GM19351 (cell line): ENCODE data around the gene WWOX.
A peak's percentile ranks its signal among the peaks of the same experiment; 100 is the strongest.
"Not testable (repeated sequence)": the region's sequence is repeated elsewhere in the genome, so short reads cannot be mapped to it uniquely, and the experiment has no call there.

Experiments
- ATAC-seq: cut with Tn5 transposase; IDR thresholded peaks from one replicate; pipeline ENCODE4 v1.9.1; 2021; ENCODE audit warnings: mild to moderate bottlenecking, moderate library complexity; ENCODE audit not compliant: unreplicated experiment

Gene WWOX

DNA sequence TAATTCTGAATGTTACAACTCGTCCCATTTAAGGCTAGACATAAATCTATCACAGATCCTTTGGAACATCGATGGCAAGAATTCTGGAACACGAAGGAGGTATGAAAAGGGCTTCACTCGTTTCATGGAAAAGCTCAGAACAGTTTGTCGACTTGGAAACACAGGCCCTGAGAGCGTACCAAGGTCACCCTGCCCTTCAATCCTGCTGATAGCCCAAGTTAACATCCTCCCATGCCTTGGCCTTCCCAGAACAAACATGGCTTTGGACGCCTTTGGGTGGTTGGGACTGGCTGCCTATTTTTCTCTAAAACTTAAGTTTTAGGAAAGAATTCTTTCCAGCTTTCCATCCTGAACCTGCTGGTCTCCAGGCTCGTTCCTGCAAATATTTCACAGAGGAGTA, 1105.0 kb downstream of the WWOX start:
- ATAC-seq, result no peak

DNA sequence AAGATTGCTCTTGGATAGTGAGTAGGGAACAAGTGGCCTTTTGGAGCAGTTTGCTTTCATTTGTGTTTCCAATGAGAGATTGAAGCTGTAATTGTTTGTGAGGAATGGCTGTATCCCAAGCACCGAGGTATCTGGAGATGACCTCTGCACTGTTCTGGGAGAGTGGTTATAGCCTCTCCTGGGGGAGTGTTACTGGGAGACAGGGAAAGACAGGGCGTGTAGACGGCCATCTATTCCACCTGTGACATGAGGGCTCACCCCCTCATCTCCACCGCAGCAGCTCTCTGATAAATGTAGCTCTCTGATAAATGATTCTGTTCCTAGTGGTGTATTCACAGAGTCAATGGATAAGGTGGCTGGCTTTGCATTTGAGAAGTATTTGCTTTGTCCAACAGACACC, 1107.4 kb downstream of the WWOX start:
- ATAC-seq, result no peak

DNA sequence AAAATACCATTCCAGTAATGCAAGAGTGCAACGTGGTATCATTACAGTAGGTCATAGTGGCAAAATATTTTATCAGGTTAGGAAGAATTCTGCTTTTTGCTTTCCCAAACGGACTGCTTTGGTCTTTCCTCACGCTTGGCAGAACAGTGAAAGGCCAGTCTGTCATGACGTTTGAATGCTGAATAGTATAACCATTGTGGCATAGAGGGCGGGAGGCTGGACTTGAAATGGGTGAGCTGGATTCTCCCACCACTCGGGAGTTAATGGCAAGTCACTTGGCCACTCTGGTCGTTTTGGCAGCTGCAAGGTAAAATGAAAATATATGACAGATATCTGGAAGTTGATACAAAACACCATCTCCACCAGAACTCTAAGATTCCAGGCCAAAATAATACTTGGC, 1109.9 kb downstream of the WWOX start:
- no peak for ATAC-seq

DNA sequence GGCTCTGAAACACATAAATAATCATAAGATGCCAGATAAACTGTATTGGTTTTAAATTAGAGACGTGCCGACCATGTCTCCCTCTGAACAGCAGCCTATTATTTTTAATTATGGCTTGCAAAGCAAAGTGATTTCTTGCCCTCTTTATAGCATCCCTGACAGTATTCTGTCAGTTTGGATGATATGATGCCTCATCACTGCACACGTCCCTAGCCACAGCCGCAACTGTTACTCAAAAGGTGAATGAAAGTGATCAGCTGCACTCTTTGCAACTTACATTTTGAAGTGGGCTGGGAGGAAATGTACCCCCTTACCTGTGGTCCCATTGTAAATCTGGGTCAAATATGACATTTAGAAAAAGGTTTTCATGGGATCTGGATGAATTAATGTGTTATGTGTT, 1111.2 kb downstream of the WWOX start:
- no peak for ATAC-seq

DNA sequence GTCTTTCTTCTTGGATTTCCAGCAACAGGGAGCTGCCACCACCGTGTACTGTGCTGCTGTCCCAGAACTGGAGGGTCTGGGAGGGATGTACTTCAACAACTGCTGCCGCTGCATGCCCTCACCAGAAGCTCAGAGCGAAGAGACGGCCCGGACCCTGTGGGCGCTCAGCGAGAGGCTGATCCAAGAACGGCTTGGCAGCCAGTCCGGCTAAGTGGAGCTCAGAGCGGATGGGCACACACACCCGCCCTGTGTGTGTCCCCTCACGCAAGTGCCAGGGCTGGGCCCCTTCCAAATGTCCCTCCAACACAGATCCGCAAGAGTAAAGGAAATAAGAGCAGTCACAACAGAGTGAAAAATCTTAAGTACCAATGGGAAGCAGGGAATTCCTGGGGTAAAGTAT, 1112.1 kb downstream of the WWOX start:
- ATAC-seq, result no peak

DNA sequence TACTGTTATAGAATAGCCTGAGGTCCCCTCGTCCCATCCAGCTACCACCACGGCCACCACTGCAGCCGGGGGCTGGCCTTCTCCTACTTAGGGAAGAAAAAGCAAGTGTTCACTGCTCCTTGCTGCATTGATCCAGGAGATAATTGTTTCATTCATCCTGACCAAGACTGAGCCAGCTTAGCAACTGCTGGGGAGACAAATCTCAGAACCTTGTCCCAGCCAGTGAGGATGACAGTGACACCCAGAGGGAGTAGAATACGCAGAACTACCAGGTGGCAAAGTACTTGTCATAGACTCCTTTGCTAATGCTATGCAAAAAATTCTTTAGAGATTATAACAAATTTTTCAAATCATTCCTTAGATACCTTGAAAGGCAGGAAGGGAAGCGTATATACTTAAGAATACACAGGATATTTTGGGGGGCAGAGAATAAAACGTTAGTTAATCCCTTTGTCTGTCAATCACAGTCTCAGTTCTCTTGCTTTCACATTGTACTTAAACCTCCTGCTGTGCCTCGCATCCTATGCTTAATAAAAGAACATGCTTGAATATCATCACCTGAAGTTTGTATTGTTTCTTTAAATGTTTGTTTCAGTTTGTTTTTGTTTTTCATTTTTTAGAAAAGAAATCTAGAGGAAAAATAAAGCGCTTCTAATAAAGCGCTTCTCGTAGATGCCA, 1112.8 kb downstream of the WWOX start:
- ATAC-seq, result no peak

DNA sequence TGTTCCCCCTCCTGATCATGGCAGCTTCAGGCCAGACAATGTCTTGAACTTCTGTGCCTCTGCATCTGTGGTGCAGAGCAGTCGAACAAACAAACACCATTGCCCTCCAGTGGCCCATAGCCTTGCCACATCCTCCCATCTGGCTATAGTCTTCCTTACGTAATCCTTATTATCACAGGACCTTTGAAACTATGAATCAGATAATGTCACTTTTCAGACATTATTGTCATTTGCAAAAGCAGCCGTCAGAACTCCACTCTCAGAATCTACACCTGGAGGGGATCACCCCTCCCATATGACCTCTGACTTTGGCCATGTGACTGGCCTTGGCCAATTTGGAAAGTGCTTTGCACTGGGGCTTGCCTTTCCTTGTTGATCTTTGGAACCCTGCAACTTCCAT, 1113.8 kb downstream of the WWOX start:
- ATAC-seq, result no peak

DNA sequence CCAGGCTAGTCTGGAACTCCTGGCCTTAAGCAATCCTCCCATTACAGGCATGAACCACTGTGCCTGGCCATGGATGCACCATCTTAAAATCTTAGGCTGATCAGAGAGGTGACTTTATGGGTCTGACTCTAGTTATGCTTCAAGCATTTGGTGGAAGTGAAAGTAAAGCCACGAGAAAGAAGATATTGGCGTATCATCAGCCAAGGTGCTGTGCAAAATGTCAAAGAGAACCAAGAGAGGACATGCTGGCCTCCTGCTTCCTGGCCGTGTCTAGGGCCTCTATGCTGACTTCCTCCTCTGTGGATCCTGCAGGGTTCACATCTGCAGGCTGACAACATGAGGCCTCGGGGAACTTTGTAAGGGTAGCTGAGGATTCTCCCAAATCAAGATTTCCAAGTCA, 1115.8 kb downstream of the WWOX start:
- no peak for ATAC-seq

DNA sequence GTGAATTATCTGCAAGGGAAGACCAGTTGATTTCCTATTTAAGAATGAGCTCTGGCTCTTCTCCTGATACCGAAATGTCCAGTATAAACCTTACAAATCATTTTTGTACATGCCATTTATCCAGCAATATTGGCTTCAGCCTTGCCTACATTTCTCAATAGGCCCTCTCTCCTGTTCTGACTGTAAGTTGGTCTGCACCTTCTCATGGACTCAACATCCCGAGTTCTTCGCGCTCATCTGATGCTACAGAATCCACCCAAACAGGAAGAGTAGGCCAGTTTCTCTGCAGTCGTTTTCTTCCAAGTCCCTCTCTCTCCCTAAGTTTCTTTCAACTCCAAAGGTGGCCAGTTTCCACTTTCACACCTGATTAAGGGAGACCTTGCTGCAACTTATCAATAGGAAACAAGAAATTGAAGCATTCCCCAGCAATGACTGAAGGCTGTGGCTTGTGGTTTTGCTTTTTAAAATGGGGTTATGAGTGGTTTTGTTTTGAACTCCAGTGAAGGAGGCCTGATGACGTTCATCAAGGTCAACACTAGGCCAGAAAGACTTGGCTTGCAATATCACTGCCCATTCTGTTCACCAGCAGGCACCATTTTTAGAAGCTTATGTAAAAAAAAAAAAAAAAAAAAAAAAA, 1118.0 kb downstream of the WWOX start:
- ATAC-seq, result peak; percentile 50

DNA sequence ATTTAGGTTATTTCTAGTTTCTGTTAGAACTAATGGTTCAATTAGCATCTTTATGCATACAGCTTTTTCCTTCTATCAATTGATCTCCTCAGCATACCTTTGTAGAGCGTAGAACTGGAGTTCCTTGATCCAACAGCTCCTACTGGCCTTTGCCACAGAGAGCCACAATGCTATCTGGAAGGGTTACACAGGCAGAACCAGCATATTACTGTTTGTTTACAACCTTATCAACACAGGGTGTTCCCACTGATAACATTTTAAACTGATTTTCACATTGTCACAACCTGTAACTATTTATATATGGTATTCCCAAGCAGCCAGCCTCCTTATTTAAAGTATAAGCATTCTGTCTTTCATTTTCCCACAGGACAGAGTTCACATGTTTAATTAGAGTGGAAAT, 1118.9 kb downstream of the WWOX start:
- no peak for ATAC-seq

DNA sequence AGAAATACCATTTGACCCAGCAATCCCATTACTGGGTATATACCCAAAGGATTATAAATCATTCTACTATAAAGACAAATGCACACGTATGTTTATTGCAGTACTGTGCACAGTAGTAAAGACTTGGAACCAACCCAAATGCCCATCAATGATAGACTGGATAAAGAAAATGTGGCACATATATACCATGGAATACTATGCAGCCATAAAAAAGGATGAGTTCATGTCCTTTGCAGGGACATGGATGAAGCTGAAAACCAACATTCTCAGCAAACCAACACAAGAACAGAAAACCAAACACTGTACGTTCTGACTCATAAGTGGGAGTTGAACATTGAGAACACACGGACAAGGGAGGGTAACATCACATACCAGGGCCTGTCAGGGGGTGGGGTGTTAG, 1126.5 kb downstream of the WWOX start:
- ATAC-seq, result not testable (repeated sequence)

DNA sequence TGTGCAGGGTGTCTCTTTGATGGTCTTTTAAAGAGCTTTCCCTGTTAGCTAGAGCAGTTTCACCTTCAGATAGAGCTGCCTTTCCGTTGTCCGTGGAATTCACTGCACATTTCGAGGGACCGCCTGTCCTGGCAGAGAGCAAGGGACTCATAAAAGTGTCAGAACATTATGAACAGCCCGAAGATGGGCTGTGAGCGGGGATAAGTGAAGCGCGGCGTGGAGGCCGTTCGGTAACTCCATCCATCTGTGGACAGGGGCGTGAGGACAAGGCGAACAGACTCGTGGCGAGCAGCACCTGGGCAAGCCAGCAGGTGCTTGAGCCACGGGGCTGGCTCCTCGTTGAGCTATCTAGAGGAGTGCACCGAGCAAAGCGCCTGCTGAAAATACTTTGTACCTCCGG, 1129.9 kb downstream of the WWOX start:
- no peak for ATAC-seq

DNA sequence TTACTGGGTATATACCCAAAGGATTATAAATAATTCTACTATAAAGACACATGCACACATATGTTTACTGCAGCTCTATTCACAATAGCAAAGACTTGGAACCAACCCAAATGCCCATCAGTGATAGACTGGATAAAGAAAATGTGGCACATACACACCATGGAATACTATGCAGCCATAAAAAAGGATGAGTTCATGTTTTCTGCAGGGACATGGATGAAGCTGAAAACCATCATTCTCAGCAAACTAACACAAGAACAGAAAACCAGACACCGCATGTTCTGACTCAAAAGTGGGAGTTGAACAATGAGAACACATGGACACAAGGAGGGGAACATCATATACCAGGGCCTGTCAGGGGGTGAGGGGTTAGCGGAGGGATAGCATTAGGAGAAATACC, 1146.2 kb downstream of the WWOX start:
- not testable (repeated sequence) for ATAC-seq

DNA sequence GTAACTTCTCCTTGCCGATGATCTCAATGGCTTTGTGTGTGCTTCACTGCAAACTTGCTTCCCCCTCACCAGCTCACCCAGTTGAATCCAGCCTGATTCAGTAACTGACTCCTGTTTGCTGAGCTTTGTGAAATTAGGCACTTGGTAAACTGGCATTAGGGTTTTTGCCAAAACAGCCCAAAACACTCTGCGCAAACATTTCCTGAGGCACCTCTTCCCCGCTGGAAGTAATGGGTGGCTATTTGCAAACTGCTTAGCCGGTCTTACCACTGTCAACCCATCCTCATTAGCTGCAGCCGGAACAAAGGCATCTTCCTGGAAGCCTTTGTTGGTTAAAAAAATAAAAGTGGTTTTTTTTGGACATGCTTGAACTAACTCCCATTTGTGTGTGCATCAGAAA, 1147.9 kb downstream of the WWOX start:
- ATAC-seq, result no peak

DNA sequence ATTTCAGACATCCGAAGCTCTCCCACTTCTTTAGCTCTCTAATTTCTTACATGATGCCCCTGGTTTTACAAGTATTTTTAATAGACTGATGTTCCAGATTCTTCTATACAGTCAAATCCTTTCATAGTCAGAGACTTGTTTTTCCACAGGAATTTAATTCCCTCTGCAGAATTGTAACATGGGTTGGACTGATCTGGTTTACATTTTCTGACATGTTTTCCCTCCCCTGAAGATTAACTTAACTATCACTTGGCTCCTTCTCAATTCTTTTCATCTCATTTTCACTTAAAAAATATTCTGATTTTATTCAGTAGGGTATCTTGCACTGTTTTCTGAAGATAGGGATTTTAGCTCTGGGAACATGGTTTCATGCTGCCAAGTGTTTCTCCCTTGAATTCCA, 1148.9 kb downstream of the WWOX start:
- no peak for ATAC-seq

DNA sequence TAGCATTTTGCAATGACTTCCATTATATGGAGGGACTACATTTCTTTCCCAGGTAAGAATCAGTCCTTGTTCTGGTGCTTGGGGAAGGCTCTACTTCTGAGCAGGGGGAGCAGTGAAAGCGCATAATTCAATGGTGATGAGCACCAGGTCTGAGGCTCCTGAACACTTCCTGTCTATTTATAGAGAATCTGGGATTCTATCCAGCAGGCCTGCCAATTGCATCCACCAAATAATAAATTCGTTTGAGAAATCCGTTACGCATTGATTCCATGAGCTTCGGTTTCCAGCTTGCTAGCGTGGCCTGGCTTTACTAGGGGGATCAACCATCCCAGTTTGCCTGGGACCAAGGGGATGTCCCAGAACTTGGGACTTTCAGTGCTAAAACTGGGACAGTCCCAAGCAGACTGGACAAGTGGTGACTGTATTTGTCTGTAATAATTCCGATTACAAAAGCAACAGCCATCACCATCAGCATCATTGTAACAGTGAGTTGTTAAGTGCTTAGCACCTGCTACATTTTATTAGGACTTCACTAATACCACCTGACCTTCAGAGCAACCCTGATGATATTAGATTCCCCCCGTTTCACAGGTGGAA, 1151.1 kb downstream of the WWOX start:
- ATAC-seq, result no peak

DNA sequence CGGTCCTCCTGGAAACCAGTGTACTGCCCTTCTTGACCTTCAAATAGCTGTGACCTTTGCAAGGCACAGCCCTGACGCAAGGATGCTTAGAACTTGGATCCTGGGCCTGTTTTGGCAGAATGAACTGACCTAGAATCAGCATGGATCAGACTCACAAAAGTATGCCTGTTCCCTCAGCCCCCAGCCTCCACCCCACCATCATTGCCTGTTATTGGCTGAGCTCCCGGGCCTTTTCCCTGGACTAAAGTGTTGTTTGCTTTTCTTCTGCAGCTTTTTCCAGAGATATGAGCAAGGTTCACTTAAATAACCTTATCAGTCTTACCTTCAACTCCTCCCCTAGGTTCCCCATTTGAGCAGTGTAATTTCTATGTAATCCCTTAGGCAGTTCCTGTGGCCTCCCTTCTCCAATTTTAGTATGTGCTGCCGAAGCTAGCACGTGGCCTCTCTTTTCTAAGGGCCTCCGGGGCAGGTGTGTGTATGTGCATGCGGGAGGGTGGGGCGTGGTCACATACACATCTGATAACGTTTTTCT, 1153.7 kb downstream of the WWOX start:
- no peak for ATAC-seq

DNA sequence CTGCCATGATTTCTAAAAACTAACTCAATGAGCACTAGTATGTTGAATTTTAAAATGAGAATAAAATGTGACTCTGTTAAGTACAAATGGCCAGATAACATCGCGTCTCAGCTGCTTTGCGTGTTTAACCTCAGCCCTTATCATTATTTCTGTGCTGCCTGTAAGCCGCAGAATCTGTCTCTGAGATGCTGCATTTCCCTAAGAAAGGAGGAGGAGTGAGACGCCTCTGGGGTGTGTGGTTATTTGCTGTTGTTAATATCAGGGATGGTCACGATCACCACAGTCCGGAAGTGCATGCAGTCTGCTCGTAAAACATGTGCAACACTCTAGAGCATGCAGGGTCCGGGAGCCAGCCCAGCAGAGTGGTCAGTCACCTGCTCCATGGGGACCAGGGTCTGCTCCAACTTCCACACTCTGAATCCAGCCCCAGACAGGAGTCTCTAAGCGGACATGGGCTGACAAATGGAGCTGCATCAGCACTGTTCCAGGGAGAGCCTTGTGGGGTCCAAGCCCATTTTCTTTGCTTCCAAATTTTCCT, 1158.6 kb downstream of the WWOX start:
- no peak for ATAC-seq

DNA sequence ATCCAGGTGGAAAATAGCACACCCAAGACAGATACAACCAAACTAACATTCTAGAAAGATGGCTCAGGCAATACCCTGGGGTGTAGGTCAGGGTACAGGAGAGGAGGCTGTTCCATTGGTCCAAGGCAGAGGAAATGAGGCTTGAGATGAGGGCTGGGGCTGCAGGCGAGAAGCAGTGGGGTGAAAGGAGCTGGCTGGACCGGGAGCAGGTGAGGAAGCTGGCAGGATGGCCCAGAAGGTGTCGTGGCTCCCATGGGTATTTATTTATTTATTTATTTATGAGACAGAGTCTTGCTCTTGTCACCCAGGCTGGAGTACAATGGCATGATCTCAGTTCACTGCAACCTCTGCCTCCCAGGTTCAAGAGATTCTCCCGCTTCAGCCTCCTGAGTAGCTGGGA, 1161.4 kb downstream of the WWOX start:
- ATAC-seq, result not testable (repeated sequence)

DNA sequence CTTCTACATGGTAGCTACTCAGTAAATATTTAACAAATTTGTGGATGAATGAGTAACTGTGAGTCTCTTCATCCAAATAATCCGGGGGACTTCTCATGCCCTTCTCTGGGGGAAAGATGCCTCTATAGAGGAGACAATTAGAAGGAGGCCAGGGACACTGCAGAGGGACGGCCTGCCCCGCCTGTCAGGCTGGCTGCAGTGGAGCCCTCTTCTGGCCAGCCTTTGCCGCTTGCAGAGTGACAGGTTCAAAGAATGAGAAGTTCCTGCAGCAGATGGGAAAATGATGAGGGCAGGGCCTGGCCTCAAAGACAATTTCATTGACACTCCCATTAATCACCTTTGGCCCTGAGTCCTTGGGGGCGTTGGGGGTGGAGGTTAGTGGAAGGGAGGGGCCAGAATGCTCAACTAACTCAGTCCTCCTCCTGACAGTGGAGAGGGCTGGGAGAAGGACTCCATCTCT, 1162.1 kb downstream of the WWOX start:
- peak; percentile 66 for ATAC-seq

DNA sequence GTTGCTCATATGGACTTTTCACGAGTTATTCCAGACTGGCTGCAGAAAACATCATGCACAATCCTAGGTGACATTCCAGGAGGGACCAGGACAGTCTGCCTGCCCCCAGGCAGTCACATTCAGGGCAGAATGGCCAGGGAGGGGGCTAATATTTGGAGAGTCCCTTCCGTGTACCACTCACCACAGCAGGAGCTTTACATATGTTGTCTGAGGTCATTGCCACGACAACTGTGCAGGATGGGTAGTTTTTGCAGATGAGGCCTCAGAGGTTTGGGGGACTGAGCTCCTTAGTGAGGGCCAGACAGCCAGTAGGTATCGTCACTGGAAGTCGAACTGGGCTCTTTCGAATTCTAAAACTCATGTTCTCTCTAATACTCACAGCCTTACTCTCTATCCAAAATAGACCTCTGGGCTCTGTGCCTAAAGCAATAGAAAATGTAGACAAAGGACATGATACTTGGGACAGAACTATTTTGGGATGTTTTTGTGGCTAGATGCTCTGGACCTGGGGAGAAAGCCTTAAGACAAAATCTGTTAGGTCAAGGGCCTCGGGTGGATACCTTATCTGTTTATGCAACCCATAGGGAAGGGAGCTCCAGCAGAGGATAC, 1162.6 kb downstream of the WWOX start:
- ATAC-seq, result no peak
